WTC11 (cell line): ENCODE data around the gene POLK. TPM values are rescaled to one million over a fixed set of nuclear protein-coding genes. Genes with fewer than 3 reads are reported as not detected.

Source experiments
- ATAC-seq: fragments of 200-7000 bp; cut with Tn5 transposase; 2 replicates; pipeline ENCODE4 v1.10.0; 2021; ENCODE audit warnings: mild to moderate bottlenecking, moderate library complexity
- CTCF ChIA-PET: fragments of 300-600 bp; sonication (Branson Sonifier 250); formaldehyde crosslinking; loops from one replicate; lab custom pipeline; 2021; ENCODE audit warnings: antibody characterized with exemption; lab: Charles Lee
- POLR2A ChIA-PET: fragments of 350-600 bp; sonication (Branson Sonifier 250); formaldehyde crosslinking; loops from one replicate; lab custom pipeline; 2021; ENCODE audit warnings: antibody characterized with exemption; lab: Charles Lee
- DNase-seq: peaks from one replicate; pipeline ENCODE4 v3.0.0; 2021; ENCODE audit warnings: low spot score
- H3K27ac Mint-ChIP-seq: 2 replicates; pipeline ENCODE4 v1.8.0; 2021; ENCODE audit warnings: mixed read lengths
- H3K27me3 Mint-ChIP-seq: 2 replicates; pipeline ENCODE4 v1.8.0; 2021; ENCODE audit warnings: low read depth, mild to moderate bottlenecking, moderate library complexity, mixed read lengths
- H3K36me3 Mint-ChIP-seq: 2 replicates; pipeline ENCODE4 v1.8.0; 2021; ENCODE audit warnings: mixed read lengths
- H3K4me1 Mint-ChIP-seq: 2 replicates; pipeline ENCODE4 v1.8.0; 2022; ENCODE audit warnings: mixed read lengths
- H3K4me3 Mint-ChIP-seq: 2 replicates; pipeline ENCODE4 v1.8.0; 2021; ENCODE audit warnings: mild to moderate bottlenecking, moderate library complexity, mixed read lengths
- H3K9me3 Mint-ChIP-seq: 2 replicates; pipeline ENCODE4 v1.8.0; 2021; ENCODE audit warnings: mixed read lengths
- CREB1 ChIP-seq: sonication (generic); formaldehyde crosslinking; IDR thresholded peaks from 2 replicates; pipeline ENCODE4 v1.8.0; 2023; ENCODE audit warnings: mild to moderate bottlenecking, missing genetic modification reagents
- FOXJ3 ChIP-seq: sonication (generic); formaldehyde crosslinking; IDR thresholded peaks from 2 replicates; pipeline ENCODE4 v1.9.0; 2021; ENCODE audit warnings: missing genetic modification reagents, mild to moderate bottlenecking, borderline replicate concordance
- GABPB1 ChIP-seq: sonication (generic); formaldehyde crosslinking; IDR thresholded peaks from 2 replicates; pipeline ENCODE4 v1.8.1; 2023; ENCODE audit warnings: mild to moderate bottlenecking, missing genetic modification reagents
- NR3C1 ChIP-seq: sonication (generic); formaldehyde crosslinking; conservative IDR thresholded peaks from 2 replicates; pipeline ENCODE4 v1.8.1; 2023; ENCODE audit warnings: low read depth, mild to moderate bottlenecking, missing genetic modification reagents
- TEAD1 ChIP-seq: sonication (generic); formaldehyde crosslinking; IDR thresholded peaks from 2 replicates; pipeline ENCODE4 v1.8.0; 2022; ENCODE audit warnings: mild to moderate bottlenecking, missing genetic modification reagents
- TEAD4 ChIP-seq: sonication (generic); formaldehyde crosslinking; IDR thresholded peaks from 2 replicates; pipeline ENCODE4 v1.8.0; 2022; ENCODE audit warnings: mild to moderate bottlenecking, missing genetic modification reagents
- ZBTB21 ChIP-seq: sonication (generic); formaldehyde crosslinking; IDR thresholded peaks from 2 replicates; pipeline ENCODE4 v1.8.1; 2023; ENCODE audit warnings: mild to moderate bottlenecking, missing genetic modification reagents, borderline replicate concordance
- ZNF219 ChIP-seq: sonication (generic); formaldehyde crosslinking; IDR thresholded peaks from 2 replicates; pipeline ENCODE4 v1.8.0; 2023; ENCODE audit warnings: missing genetic modification reagents, mild to moderate bottlenecking, borderline replicate concordance
- ZNF396 ChIP-seq: fragments of 250-450 bp; sonication (Bioruptor Pico); IDR thresholded peaks from 2 replicates; pipeline ENCODE4 v1.8.0; 2021; ENCODE audit warnings: mild to moderate bottlenecking, moderate library complexity, borderline replicate concordance
- total RNA-seq: library from RNA; stranded (reverse); gene quantifications from 3 replicates; pipeline ENCODE4 v1.2.3, GENCODE V29; 2021
- TF ChIP-seq, protein P1 (sequence below): sonication (generic); formaldehyde crosslinking; IDR thresholded peaks from 2 replicates; pipeline ENCODE4 v1.8.0; 2023; ENCODE audit warnings: missing genetic modification reagents
- TF ChIP-seq, protein P2 (sequence below): sonication (generic); formaldehyde crosslinking; IDR thresholded peaks from 2 replicates; pipeline ENCODE4 v1.8.1; 2023; ENCODE audit warnings: mild to moderate bottlenecking, missing genetic modification reagents, moderate library complexity
- TF ChIP-seq, protein P3 (sequence below): fragments of 250-450 bp; sonication (Bioruptor Pico); IDR thresholded peaks from 2 replicates; pipeline ENCODE4 v2.1.2; 2022; ENCODE audit warnings: mild to moderate bottlenecking, moderate library complexity
- TF ChIP-seq, protein P4 (sequence below): sonication (generic); formaldehyde crosslinking; IDR thresholded peaks from 2 replicates; pipeline ENCODE4 v1.8.1; 2022; ENCODE audit warnings: missing genetic modification reagents, borderline replicate concordance
- TF ChIP-seq, protein P5 (sequence below): sonication (generic); formaldehyde crosslinking; IDR thresholded peaks from 2 replicates; pipeline ENCODE4 v1.8.0; 2023; ENCODE audit warnings: mild to moderate bottlenecking, missing genetic modification reagents
- TF ChIP-seq, protein P6 (sequence below): sonication (generic); formaldehyde crosslinking; IDR thresholded peaks from 2 replicates; pipeline ENCODE4 v1.8.1; 2022; ENCODE audit warnings: low read depth, mild to moderate bottlenecking, moderate library complexity, missing genetic modification reagents, borderline replicate concordance
- TF ChIP-seq, protein P7 (sequence below): sonication (generic); formaldehyde crosslinking; IDR thresholded peaks from 2 replicates; pipeline ENCODE4 v1.8.1; 2023; ENCODE audit warnings: mild to moderate bottlenecking, missing genetic modification reagents, borderline replicate concordance
- TF ChIP-seq, protein P8 (sequence below): fragments of 250-450 bp; sonication (Bioruptor Pico); conservative IDR thresholded peaks from 2 replicates; pipeline ENCODE4 v1.9.0; 2021; ENCODE audit warnings: mild to moderate bottlenecking
- TF ChIP-seq, protein P9 (sequence below): sonication (generic); formaldehyde crosslinking; IDR thresholded peaks from 2 replicates; pipeline ENCODE4 v1.8.1; 2022; ENCODE audit warnings: low read depth, missing genetic modification reagents, borderline replicate concordance
- TF ChIP-seq, protein P10 (sequence below): sonication (generic); formaldehyde crosslinking; IDR thresholded peaks from 2 replicates; pipeline ENCODE4 v1.8.0; 2022; ENCODE audit warnings: mild to moderate bottlenecking, missing genetic modification reagents

POLK gene
- total RNA-seq, 1 experiment from 2014 or later, result 7.1 TPM

DNA sequence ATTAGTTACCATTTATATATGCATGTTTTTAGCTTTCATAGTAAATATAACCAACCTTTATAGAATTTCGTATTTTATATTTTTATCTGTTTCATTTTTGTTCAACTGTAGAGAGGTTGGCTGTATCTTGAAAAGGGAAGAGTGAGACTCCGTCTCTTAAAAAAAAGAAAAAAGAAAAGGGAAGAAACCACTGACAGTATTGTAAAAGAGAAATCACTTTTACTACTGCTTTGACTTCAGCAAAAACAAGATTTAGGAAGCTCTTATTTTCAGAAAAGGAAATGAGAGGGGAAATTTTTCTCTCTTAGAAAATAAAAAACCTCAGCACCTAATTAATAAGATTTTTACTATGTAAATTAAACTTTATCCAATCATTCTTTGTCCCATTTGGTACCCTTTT is 14.4 kb downstream of the POLK start:
- peaks cover 12% of the 10 kb centered on the region for H3K9me3 Mint-ChIP-seq
- ATAC-seq (no peak), DNase-seq (no peak)
- peaks cover 9% of the 10 kb centered on the region for H3K36me3 Mint-ChIP-seq
- no peaks in the 10 kb centered on the region for H3K27me3 Mint-ChIP-seq
- CTCF ChIA-PET, result no interaction called here
- peaks cover 4% of the 10 kb centered on the region for H3K4me1 Mint-ChIP-seq
- H3K27ac Mint-ChIP-seq, result no peak overlapping the region
- TF ChIP-seq, protein P1, sequence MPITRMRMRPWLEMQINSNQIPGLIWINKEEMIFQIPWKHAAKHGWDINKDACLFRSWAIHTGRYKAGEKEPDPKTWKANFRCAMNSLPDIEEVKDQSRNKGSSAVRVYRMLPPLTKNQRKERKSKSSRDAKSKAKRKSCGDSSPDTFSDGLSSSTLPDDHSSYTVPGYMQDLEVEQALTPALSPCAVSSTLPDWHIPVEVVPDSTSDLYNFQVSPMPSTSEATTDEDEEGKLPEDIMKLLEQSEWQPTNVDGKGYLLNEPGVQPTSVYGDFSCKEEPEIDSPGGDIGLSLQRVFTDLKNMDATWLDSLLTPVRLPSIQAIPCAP (CRISPR knock-in tag), result no peak
- TF ChIP-seq ZNF396 (no peak), ZBTB21 (CRISPR knock-in tag) (no peak), CREB1 (CRISPR knock-in tag) (no peak), GABPB1 (CRISPR knock-in tag) (no peak), ZNF219 (CRISPR knock-in tag) (no peak), FOXJ3 (CRISPR knock-in tag) (no peak), NR3C1 (CRISPR knock-in tag) (no peak), TEAD4 (CRISPR knock-in tag) (no peak), TEAD1 (CRISPR knock-in tag) (no peak)
- TF ChIP-seq, protein P2, sequence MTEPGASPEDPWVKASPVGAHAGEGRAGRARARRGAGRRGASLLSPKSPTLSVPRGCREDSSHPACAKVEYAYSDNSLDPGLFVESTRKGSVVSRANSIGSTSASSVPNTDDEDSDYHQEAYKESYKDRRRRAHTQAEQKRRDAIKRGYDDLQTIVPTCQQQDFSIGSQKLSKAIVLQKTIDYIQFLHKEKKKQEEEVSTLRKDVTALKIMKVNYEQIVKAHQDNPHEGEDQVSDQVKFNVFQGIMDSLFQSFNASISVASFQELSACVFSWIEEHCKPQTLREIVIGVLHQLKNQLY (CRISPR knock-in tag), result no peak
- TF ChIP-seq, protein P3, sequence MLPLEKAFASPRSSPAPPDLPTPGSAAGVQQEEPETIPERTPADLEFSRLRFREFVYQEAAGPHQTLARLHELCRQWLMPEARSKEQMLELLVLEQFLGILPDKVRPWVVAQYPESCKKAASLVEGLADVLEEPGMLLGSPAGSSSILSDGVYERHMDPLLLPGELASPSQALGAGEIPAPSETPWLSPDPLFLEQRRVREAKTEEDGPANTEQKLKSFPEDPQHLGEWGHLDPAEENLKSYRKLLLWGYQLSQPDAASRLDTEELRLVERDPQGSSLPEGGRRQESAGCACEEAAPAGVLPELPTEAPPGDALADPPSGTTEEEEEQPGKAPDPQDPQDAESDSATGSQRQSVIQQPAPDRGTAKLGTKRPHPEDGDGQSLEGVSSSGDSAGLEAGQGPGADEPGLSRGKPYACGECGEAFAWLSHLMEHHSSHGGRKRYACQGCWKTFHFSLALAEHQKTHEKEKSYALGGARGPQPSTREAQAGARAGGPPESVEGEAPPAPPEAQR (CRISPR knock-in tag), result no peak
- TF ChIP-seq, protein P4, sequence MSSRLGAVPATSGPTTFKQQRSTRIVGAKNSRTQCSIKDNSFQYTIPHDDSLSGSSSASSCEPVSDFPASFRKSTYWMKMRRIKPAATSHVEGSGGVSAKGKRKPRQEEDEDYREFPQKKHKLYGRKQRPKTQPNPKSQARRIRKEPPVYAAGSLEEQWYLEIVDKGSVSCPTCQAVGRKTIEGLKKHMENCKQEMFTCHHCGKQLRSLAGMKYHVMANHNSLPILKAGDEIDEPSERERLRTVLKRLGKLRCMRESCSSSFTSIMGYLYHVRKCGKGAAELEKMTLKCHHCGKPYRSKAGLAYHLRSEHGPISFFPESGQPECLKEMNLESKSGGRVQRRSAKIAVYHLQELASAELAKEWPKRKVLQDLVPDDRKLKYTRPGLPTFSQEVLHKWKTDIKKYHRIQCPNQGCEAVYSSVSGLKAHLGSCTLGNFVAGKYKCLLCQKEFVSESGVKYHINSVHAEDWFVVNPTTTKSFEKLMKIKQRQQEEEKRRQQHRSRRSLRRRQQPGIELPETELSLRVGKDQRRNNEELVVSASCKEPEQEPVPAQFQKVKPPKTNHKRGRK, result no peak
- TF ChIP-seq, protein P5, sequence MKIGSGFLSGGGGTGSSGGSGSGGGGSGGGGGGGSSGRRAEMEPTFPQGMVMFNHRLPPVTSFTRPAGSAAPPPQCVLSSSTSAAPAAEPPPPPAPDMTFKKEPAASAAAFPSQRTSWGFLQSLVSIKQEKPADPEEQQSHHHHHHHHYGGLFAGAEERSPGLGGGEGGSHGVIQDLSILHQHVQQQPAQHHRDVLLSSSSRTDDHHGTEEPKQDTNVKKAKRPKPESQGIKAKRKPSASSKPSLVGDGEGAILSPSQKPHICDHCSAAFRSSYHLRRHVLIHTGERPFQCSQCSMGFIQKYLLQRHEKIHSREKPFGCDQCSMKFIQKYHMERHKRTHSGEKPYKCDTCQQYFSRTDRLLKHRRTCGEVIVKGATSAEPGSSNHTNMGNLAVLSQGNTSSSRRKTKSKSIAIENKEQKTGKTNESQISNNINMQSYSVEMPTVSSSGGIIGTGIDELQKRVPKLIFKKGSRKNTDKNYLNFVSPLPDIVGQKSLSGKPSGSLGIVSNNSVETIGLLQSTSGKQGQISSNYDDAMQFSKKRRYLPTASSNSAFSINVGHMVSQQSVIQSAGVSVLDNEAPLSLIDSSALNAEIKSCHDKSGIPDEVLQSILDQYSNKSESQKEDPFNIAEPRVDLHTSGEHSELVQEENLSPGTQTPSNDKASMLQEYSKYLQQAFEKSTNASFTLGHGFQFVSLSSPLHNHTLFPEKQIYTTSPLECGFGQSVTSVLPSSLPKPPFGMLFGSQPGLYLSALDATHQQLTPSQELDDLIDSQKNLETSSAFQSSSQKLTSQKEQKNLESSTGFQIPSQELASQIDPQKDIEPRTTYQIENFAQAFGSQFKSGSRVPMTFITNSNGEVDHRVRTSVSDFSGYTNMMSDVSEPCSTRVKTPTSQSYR (CRISPR knock-in tag), result no peak
- TF ChIP-seq, protein P6, sequence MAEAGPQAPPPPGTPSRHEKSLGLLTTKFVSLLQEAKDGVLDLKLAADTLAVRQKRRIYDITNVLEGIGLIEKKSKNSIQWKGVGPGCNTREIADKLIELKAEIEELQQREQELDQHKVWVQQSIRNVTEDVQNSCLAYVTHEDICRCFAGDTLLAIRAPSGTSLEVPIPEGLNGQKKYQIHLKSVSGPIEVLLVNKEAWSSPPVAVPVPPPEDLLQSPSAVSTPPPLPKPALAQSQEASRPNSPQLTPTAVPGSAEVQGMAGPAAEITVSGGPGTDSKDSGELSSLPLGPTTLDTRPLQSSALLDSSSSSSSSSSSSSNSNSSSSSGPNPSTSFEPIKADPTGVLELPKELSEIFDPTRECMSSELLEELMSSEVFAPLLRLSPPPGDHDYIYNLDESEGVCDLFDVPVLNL (CRISPR knock-in tag), result no peak
- TF ChIP-seq, protein P7, sequence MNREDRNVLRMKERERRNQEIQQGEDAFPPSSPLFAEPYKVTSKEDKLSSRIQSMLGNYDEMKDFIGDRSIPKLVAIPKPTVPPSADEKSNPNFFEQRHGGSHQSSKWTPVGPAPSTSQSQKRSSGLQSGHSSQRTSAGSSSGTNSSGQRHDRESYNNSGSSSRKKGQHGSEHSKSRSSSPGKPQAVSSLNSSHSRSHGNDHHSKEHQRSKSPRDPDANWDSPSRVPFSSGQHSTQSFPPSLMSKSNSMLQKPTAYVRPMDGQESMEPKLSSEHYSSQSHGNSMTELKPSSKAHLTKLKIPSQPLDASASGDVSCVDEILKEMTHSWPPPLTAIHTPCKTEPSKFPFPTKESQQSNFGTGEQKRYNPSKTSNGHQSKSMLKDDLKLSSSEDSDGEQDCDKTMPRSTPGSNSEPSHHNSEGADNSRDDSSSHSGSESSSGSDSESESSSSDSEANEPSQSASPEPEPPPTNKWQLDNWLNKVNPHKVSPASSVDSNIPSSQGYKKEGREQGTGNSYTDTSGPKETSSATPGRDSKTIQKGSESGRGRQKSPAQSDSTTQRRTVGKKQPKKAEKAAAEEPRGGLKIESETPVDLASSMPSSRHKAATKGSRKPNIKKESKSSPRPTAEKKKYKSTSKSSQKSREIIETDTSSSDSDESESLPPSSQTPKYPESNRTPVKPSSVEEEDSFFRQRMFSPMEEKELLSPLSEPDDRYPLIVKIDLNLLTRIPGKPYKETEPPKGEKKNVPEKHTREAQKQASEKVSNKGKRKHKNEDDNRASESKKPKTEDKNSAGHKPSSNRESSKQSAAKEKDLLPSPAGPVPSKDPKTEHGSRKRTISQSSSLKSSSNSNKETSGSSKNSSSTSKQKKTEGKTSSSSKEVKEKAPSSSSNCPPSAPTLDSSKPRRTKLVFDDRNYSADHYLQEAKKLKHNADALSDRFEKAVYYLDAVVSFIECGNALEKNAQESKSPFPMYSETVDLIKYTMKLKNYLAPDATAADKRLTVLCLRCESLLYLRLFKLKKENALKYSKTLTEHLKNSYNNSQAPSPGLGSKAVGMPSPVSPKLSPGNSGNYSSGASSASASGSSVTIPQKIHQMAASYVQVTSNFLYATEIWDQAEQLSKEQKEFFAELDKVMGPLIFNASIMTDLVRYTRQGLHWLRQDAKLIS, result no peak
- TF ChIP-seq, protein P8, sequence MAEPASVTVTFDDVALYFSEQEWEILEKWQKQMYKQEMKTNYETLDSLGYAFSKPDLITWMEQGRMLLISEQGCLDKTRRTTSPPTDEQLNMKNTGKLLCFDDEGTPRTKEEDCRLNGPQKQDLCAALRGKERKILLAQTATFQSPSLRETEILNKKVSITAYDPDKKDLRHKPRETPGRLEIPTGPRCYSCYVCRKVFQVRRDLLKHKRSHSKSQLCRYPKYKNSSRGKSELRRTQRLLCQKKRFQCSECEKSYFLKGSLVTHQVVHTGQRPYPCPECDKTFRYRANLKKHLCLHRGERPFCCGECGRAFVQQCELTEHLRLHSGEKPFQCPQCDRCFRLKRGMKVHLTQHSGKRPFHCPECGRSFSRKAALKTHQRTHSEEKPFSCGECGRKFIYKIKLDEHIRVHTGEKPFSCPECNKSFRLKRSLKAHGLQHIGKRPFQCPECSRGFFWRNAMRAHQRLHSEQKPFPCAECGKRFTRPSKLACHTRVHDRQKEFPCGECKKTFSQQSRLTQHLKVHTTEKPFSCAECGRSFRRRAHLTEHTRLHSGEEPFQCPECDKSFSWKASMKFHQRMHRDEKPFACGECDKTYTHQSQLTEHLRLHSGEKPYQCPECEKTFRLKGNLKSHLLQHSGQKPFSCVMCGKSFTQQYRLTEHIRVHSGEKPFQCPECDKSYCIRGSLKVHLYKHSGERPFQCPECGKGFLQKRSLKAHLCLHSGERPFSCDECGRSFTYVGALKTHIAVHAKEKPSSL (CRISPR knock-in tag), result no peak
- TF ChIP-seq, protein P9, sequence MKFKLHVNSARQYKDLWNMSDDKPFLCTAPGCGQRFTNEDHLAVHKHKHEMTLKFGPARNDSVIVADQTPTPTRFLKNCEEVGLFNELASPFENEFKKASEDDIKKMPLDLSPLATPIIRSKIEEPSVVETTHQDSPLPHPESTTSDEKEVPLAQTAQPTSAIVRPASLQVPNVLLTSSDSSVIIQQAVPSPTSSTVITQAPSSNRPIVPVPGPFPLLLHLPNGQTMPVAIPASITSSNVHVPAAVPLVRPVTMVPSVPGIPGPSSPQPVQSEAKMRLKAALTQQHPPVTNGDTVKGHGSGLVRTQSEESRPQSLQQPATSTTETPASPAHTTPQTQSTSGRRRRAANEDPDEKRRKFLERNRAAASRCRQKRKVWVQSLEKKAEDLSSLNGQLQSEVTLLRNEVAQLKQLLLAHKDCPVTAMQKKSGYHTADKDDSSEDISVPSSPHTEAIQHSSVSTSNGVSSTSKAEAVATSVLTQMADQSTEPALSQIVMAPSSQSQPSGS (CRISPR knock-in tag), result no peak
- TF ChIP-seq, protein P10, sequence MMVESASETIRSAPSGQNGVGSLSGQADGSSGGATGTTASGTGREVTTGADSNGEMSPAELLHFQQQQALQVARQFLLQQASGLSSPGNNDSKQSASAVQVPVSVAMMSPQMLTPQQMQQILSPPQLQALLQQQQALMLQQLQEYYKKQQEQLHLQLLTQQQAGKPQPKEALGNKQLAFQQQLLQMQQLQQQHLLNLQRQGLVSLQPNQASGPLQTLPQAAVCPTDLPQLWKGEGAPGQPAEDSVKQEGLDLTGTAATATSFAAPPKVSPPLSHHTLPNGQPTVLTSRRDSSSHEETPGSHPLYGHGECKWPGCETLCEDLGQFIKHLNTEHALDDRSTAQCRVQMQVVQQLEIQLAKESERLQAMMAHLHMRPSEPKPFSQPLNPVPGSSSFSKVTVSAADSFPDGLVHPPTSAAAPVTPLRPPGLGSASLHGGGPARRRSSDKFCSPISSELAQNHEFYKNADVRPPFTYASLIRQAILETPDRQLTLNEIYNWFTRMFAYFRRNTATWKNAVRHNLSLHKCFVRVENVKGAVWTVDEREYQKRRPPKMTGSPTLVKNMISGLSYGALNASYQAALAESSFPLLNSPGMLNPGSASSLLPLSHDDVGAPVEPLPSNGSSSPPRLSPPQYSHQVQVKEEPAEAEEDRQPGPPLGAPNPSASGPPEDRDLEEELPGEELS (CRISPR knock-in tag), result no peak
- H3K4me3 Mint-ChIP-seq, result no peak overlapping the region
- POLR2A ChIA-PET, result no interaction called here
